B cell (primary cell): Measurements from ENCODE around the gene ASTL. TPM values are rescaled to one million over a fixed set of nuclear protein-coding genes. Genes with fewer than 3 reads are reported as not detected.

Experiments
- ATAC-seq: fragments of 200-7000 bp; cut with Tn5 transposase; one replicate; pipeline ENCODE4 v1.10.0; 2021; ENCODE audit warnings: low read depth, mild to moderate bottlenecking, moderate number of reproducible peaks, moderate library complexity
- CTCF ChIA-PET: fragments of 350-600 bp; sonication (Branson Sonifier 250); formaldehyde crosslinking; loops from one replicate; lab custom pipeline; 2021; ENCODE audit warnings: antibody characterized with exemption, inconsistent platforms; lab: Charles Lee
- POLR2A ChIA-PET: fragments of 350-600 bp; sonication (Branson Sonifier 250); formaldehyde crosslinking; loops from one replicate; lab custom pipeline; 2021; ENCODE audit warnings: antibody characterized with exemption; lab: Charles Lee
- DNase-seq: peaks from one replicate; pipeline ENCODE4 v3.0.0; 2013
- H2AFZ ChIP-seq: 2 replicates; pipeline ENCODE4 v1.6.1; 2012; ENCODE audit warnings: mild to moderate bottlenecking, low read depth, low read length; ENCODE audit not compliant: insufficient read depth, poor library complexity, severe bottlenecking
- H3K27ac ChIP-seq, 2 donors: 1 replicate in 1 of 2; 2 replicates in 1 of 2; pipeline ENCODE4 v1.5.1; 2012 to 2013; ENCODE audit warnings: low read length in 2 of 2, mild to moderate bottlenecking in 2 of 2, moderate library complexity in 1 of 2
- H3K27me3 ChIP-seq, 4 experiments: fragments of 200-600 bp in 1 of 4; sonication (generic) in 1 of 4; replicated peaks in 1 of 4; 1 replicate in 2 of 4; 2 replicates in 2 of 4; pipeline versions ENCODE4 v1.6.1 to v1.7.0; 2013 to 2016; ENCODE audit warnings: low read length in 3 of 4, mild to moderate bottlenecking in 2 of 4, mixed read lengths in 1 of 4, moderate library complexity in 1 of 4; ENCODE audit not compliant: insufficient read depth in 4 of 4, control insufficient read depth in 3 of 4; ENCODE audit errors: control extremely low read depth in 1 of 4
- H3K36me3 ChIP-seq, 2 experiments: replicated peaks in 1 of 2; 1 replicate in 1 of 2; 2 replicates in 1 of 2; pipeline versions ENCODE4 v1.6.1 to v1.7.1; 2013; ENCODE audit warnings: low read length in 1 of 2; ENCODE audit not compliant: insufficient read depth in 2 of 2, control insufficient read depth in 1 of 2; ENCODE audit errors: control extremely low read depth in 1 of 2, extremely low read depth in 1 of 2
- H3K4me1 ChIP-seq, 2 donors: fragments of 200-600 bp in 1 of 2; sonication (generic) in 1 of 2; 1 replicate in 1 of 2; 2 replicates in 1 of 2; pipeline versions ENCODE4 v1.5.1 to v1.6.1; 2013 to 2017; ENCODE audit warnings: low read length in 2 of 2; ENCODE audit not compliant: control insufficient read depth in 2 of 2, insufficient read depth in 2 of 2
- H3K4me2 ChIP-seq: replicated peaks from 2 replicates; pipeline ENCODE3; 2012; ENCODE audit warnings: mild to moderate bottlenecking, low read depth, low read length; ENCODE audit not compliant: poor library complexity, severe bottlenecking
- H3K4me3 ChIP-seq, 5 experiments: fragments of 200-600 bp in 1 of 5; sonication (generic) in 1 of 5; 1 replicate in 3 of 5; 2 replicates in 2 of 5; pipeline versions ENCODE4 v1.5.1 to v1.7.0; 2011 to 2016; ENCODE audit warnings: low read length in 4 of 5, mild to moderate bottlenecking in 4 of 5, low read depth in 2 of 5, control low read depth in 1 of 5, moderate library complexity in 1 of 5; ENCODE audit not compliant: insufficient read depth in 1 of 5; ENCODE audit errors: control extremely low read depth in 1 of 5, extremely low read depth in 1 of 5
- H3K79me2 ChIP-seq: fragments of 200-600 bp; sonication (generic); one replicate; pipeline ENCODE4 v1.6.0; 2016; ENCODE audit warnings: low read length; ENCODE audit not compliant: control insufficient read depth, insufficient read depth
- H3K9ac ChIP-seq: fragments of 200-600 bp; sonication (generic); 2 replicates; pipeline ENCODE4 v1.6.1; 2017; ENCODE audit warnings: mild to moderate bottlenecking, low read length, moderate library complexity
- H3K9me3 ChIP-seq, 3 donors: one replicate each; pipeline versions ENCODE4 v1.6.1 to v1.7.1; 2013; ENCODE audit warnings: low read length in 2 of 3; ENCODE audit not compliant: control insufficient read depth in 2 of 3, insufficient read depth in 1 of 3; ENCODE audit errors: control extremely low read depth in 1 of 3
- H4K20me1 ChIP-seq: 2 replicates; pipeline ENCODE4 v1.6.0; 2012; ENCODE audit warnings: mild to moderate bottlenecking, low read length; ENCODE audit not compliant: insufficient read depth, control insufficient read depth, poor library complexity, severe bottlenecking
- H3K27ac Mint-ChIP-seq: one replicate; pipeline ENCODE4 v1.8.0; 2021; ENCODE audit warnings: mixed read lengths
- H3K27me3 Mint-ChIP-seq: one replicate; pipeline ENCODE4 v1.8.0; 2021; ENCODE audit warnings: mixed read lengths
- H3K4me1 Mint-ChIP-seq: one replicate; pipeline ENCODE4 v1.8.0; 2021; ENCODE audit warnings: mixed read lengths
- H3K4me3 Mint-ChIP-seq: one replicate; pipeline ENCODE4 v1.8.0; 2021; ENCODE audit warnings: mixed read lengths
- H3K9me3 Mint-ChIP-seq: one replicate; pipeline ENCODE4 v1.8.0; 2022; ENCODE audit warnings: mixed read lengths; ENCODE audit not compliant: insufficient read depth
- CTCF ChIP-seq: fragments of 200-600 bp; IDR thresholded peaks from one replicate; pipeline ENCODE4 v1.8.0; 2022; ENCODE audit warnings: antibody characterized with exemption, mild to moderate bottlenecking
- EZH2 ChIP-seq: IDR thresholded peaks from 2 replicates; pipeline ENCODE4 v1.6.1; 2012; ENCODE audit warnings: borderline replicate concordance, low read depth, mild to moderate bottlenecking, moderate library complexity, low read length; ENCODE audit not compliant: insufficient read depth, poor library complexity, severe bottlenecking
- WGBS: methylation state at CpG from one replicate; pipeline ENCODE4 v1.1.5; 2013; ENCODE audit warnings: missing lambda C conversion rate; ENCODE audit not compliant: insufficient coverage; 5-methylcytosine and 5-hydroxymethylcytosine counted together
- intact Hi-C: fragments of 100-400 bp; cut with micrococcal nuclease; formaldehyde crosslinking; loops from one replicate; pipeline ENCODE4 v1.10.0; 2022
- polyA plus RNA-seq: library from polyadenylated mRNA; depleted of rRNA; stranded (reverse); fragments of >200 nt; gene quantifications from 2 replicates; pipeline ENCODE4 v1.2.3, GENCODE V29; 2012
- total RNA-seq, 2 donors: library from RNA; stranded (reverse); fragments of 120-200 nt in 1 of 2; gene quantifications; 1 replicate in 1 of 2; 2 replicates in 1 of 2; pipeline versions ENCODE4 v1.2.3 to v1.2.4, GENCODE V29; 2013 to 2022

ASTL gene
- total and polyA plus RNA-seq, 2 donors (not counting 1 experiment from before 2014, with no cell fraction given): 0.15 to 0.59 TPM

GRCh38 chr2:96154506-96155380 is 16.4 kb upstream of the ASTL start:
- ChIA-PET CTCF (interaction anchor here (0.6 to 23.6 kb wide), 3 partner anchors 10 to 17 kb away, joined by 3 to 1065 read pairs (median 18); partner anchors contain the start of gene DUSP2), POLR2A (no interaction called here)
- TF ChIP-seq CTCF (no peak), EZH2 (no peak)
- Histone ChIP-seq H2AFZ (no peak overlapping the region), H3K4me2 (no peak overlapping the region), H3K27me3 (no peaks in the 10 kb centered on the region), H3K4me3 (no peak overlapping the region), H3K9me3 (no peaks in the 10 kb centered on the region), H3K4me1 (peaks cover 51 to 59% of the 10 kb centered on the region in 2 donors), H3K79me2 (no peaks in the 10 kb centered on the region), H3K36me3 (no peaks in the 10 kb centered on the region), H4K20me1 (no peaks in the 10 kb centered on the region), H3K9ac (no peak overlapping the region), H3K27ac (no peak overlapping the region)
- H3K27ac Mint-ChIP-seq: no peak overlapping the region
- ATAC-seq (no peak), DNase-seq (no peak)
- peaks cover 70% of the 10 kb centered on the region for H3K4me1 Mint-ChIP-seq
- H3K27me3 Mint-ChIP-seq: no peaks in the 10 kb centered on the region
- no peak overlapping the region for H3K4me3 Mint-ChIP-seq
- 94% methylated on average over 16 of the region's 16 CpGs for WGBS
- intact Hi-C loops: no loop called here
- no peaks in the 10 kb centered on the region for H3K9me3 Mint-ChIP-seq

GRCh38 chr2:96153991-96154431 is 15.7 kb upstream of the ASTL start:
- no peak overlapping the region for H3K27ac Mint-ChIP-seq
- DNase-seq (peak; percentile 6), ATAC-seq (no peak)
- no peak overlapping the region for H3K9ac ChIP-seq
- no peak overlapping the region for H2AFZ ChIP-seq
- TF ChIP-seq CTCF (no peak), EZH2 (no peak)
- H3K27me3 Mint-ChIP-seq: no peaks in the 10 kb centered on the region
- no peak overlapping the region for H3K4me3 ChIP-seq
- ChIA-PET POLR2A (no interaction called here), CTCF (interaction anchor here (0.6 to 23.6 kb wide), 2 partner anchors 16 to 17 kb away, joined by 3 to 1065 read pairs; no protein-coding TSS in a partner anchor)
- no peaks in the 10 kb centered on the region for H3K9me3 ChIP-seq
- H4K20me1 ChIP-seq: no peaks in the 10 kb centered on the region
- no peaks in the 10 kb centered on the region for H3K27me3 ChIP-seq
- H3K36me3 ChIP-seq: no peaks in the 10 kb centered on the region
- peaks cover 47 to 54% of the 10 kb centered on the region in 2 donors for H3K4me1 ChIP-seq
- H3K9me3 Mint-ChIP-seq: no peaks in the 10 kb centered on the region
- no peak overlapping the region for H3K27ac ChIP-seq
- peaks cover 67% of the 10 kb centered on the region for H3K4me1 Mint-ChIP-seq
- WGBS: 96% methylated on average over 5 of the region's 7 CpGs
- no peak overlapping the region for H3K4me3 Mint-ChIP-seq
- no peak overlapping the region for H3K4me2 ChIP-seq
- H3K79me2 ChIP-seq: no peaks in the 10 kb centered on the region
- intact Hi-C loops: no loop called here
